GM23338 (cell line): Measurements from ENCODE around the gene HOXA3.

ENCODE experiments used
- EZH2phosphoT487 ChIP-seq: fragments of 200-600 bp; sonication (generic); IDR thresholded peaks from one replicate; pipeline ENCODE4 v1.8.1; 2018; ENCODE audit warnings: antibody characterized with exemption; ENCODE audit not compliant: unreplicated experiment
- POLR2AphosphoS5 ChIP-seq: IDR thresholded peaks from 2 replicates; pipeline ENCODE4 v1.6.1; 2016; ENCODE audit warnings: antibody characterized with exemption, low read depth
- TF ChIP-seq, protein P1 (sequence below), 2 experiments: fragments of 200-600 bp in 1 of 2; sonication (generic) in 1 of 2; conservative IDR thresholded peaks; 2 replicates each; pipeline versions ENCODE4 v1.5.1 to v1.6.1; 2016 to 2017; ENCODE audit warnings: antibody characterized with exemption in 2 of 2, low read depth in 2 of 2, mild to moderate bottlenecking in 2 of 2, moderate library complexity in 1 of 2

DNA sequence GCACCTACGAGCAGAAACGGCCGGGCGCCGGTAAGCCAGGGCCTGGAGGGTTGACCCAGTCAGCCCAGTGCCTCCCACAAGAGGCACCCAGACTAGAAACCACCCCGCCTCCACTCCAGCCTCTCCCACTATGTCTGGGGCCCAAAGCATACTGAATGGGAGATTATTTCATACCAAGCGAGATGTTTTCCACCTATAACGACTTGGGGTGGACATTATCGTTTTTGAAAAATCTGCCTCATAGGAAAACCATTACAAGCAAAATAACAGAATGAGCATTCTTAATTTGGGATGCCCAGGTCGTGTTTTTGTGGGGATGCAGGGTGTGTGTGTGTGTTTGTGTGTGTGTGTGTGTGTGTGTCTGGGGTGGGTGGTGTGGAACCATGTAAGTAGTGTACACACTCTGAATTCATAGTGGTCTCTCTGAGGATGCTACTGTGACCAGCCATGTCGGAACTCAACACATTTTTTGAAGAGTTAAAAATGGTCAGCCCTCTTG, 6.4 kb downstream of the HOXA3 start:
- TF ChIP-seq POLR2AphosphoS5 (no peak), EZH2phosphoT487 (no peak)
- TF ChIP-seq, protein P1, sequence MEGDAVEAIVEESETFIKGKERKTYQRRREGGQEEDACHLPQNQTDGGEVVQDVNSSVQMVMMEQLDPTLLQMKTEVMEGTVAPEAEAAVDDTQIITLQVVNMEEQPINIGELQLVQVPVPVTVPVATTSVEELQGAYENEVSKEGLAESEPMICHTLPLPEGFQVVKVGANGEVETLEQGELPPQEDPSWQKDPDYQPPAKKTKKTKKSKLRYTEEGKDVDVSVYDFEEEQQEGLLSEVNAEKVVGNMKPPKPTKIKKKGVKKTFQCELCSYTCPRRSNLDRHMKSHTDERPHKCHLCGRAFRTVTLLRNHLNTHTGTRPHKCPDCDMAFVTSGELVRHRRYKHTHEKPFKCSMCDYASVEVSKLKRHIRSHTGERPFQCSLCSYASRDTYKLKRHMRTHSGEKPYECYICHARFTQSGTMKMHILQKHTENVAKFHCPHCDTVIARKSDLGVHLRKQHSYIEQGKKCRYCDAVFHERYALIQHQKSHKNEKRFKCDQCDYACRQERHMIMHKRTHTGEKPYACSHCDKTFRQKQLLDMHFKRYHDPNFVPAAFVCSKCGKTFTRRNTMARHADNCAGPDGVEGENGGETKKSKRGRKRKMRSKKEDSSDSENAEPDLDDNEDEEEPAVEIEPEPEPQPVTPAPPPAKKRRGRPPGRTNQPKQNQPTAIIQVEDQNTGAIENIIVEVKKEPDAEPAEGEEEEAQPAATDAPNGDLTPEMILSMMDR (conservative IDR thresholded peaks at IDR 0.05; ENCODE audit: low read depth in 2 of 2): no peak
